ENCODE data around the gene CSF2RB.

- TF ChIP-seq REST (IDR thresholded peaks at IDR 0.05; ENCODE audit: insufficient read depth in 1 of 2, low read depth in 2 of 2, low read length in 2 of 2) (no peak), POLR2AphosphoS5 (IDR thresholded peaks at IDR 0.05; ENCODE audit: low read depth, low read length) (no peak), SIN3A (IDR thresholded peaks at IDR 0.05; ENCODE audit: borderline replicate concordance, insufficient read depth, low read length) (no peak), TAF1 (IDR thresholded peaks at IDR 0.05; ENCODE audit: borderline replicate concordance, insufficient read depth, low read length) (no peak)
Measured at GRCh38 chr22:36879775-36880174, 33.7 kb upstream of the CSF2RB start.
